Measurements from ENCODE around the gene ADORA3. TPM values are rescaled to one million over a fixed set of nuclear protein-coding genes. Genes with fewer than 3 reads are reported as not detected.

The ADORA3 gene
- total and polyA plus RNA-seq, 12 donors = 0.17 to 4.7 (median 1.9) TPM; not detected in 2

DNA sequence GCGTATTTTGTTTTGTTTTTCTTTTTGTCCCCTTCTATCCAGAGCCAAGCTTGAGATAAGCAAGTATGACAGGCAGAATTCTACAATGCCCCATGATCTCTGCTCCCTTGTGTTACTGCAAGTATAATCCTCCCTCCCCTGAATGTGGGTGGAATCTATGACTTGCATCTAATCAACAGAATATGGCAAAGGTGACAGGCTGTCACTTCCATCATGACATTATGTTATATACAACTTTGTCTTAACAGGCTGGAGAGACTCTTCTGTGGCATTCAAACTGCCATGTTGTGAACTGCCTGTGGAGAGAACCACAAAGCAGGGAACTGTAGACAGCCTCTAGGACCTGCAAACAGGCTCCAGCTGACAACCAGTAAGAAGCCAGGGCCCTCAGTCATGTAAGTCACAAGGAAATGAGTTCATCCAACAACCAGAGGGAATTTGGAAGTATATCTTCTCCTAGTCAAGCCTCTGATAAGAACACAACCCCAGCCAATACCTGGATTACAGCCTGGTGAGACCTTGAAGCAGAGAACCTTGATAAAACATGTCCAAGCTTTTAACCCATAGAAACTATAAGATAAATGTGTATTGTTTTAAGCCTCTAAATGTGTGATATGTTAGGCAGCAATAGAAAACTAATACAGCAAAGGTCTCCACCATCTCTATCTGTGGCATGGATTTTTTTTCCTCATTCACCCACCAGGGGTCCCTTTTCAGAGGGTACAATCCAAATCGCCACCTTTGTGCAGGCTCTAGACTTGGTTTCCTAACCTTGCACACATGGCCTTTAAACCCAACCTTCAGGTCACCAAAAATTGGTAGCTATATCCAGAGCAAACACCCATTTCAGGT lies 35.3 kb downstream of the ADORA3 start:
- Histone ChIP-seq H3K27ac (peak overlapping the region in 7 of 10 donors; percentile 16 to 68 (median 41)), H3K36me3 (peaks cover 0 to 94% (median 21%) of the 10 kb centered on the region in 9 donors), H3K9me3 (no peaks in the 10 kb centered on the region), H3K27me3 (no peaks in the 10 kb centered on the region), H3K4me1 (peaks cover 0 to 37% (median 7%) of the 10 kb centered on the region in 9 donors), H3K4me3 (no peak overlapping the region)
- 72 to 83% methylated on average over 2 of the region's 2 CpGs for WGBS, 2 donors
- DNase-seq (no peak), ATAC-seq (peak in 4 of 8 donors; percentile 24 to 58 (median 36))
- intact Hi-C loops (cut with DNase I) = no loop called here
- TF ChIP-seq, protein P1, sequence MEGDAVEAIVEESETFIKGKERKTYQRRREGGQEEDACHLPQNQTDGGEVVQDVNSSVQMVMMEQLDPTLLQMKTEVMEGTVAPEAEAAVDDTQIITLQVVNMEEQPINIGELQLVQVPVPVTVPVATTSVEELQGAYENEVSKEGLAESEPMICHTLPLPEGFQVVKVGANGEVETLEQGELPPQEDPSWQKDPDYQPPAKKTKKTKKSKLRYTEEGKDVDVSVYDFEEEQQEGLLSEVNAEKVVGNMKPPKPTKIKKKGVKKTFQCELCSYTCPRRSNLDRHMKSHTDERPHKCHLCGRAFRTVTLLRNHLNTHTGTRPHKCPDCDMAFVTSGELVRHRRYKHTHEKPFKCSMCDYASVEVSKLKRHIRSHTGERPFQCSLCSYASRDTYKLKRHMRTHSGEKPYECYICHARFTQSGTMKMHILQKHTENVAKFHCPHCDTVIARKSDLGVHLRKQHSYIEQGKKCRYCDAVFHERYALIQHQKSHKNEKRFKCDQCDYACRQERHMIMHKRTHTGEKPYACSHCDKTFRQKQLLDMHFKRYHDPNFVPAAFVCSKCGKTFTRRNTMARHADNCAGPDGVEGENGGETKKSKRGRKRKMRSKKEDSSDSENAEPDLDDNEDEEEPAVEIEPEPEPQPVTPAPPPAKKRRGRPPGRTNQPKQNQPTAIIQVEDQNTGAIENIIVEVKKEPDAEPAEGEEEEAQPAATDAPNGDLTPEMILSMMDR (IDR thresholded peaks at IDR 0.05) = no peak

GRCh38 chr1:111466480-111466879 lies 37.0 kb downstream of the ADORA3 start:
- no peak for DNase-seq
- no peak overlapping the region for H3K4me3 ChIP-seq
- H3K36me3 ChIP-seq = peaks cover 0 to 98% (median 26%) of the 10 kb centered on the region in 9 donors
- H3K27me3 ChIP-seq = no peaks in the 10 kb centered on the region
- peak overlapping the region in 1 of 10 donors; percentile 23 for H3K27ac ChIP-seq
- no peak for ATAC-seq
- H3K4me1 ChIP-seq = peaks cover 0 to 28% (median 13%) of the 10 kb centered on the region in 9 donors
- TF ChIP-seq, protein P1 (IDR thresholded peaks at IDR 0.05) = no peak
- H3K9me3 ChIP-seq = no peaks in the 10 kb centered on the region
- WGBS, 2 donors = 0 to 1% methylated on average over 1 of the region's 1 CpG
- intact Hi-C loops (cut with DNase I) = no loop called here

DNA sequence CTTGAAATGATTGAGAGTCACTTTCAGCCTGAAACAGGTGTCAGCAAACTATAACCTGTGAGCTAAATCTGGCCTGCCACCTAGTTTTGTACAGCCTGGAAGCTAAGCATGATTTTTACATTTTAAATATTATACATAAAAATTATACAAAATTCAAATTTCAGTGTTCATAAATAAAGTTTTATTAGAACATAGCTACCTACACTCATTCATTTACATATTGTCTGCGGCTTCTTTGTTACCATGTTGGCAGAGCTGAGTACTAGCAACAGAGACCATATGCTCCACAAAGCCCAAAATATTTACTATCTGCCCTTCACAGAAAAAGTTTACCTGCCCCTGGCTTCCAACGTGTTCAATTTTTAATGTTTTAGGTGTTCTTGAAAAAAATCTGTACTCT lies 37.7 kb downstream of the ADORA3 start:
- TF ChIP-seq, protein P1 (IDR thresholded peaks at IDR 0.05) = no peak
- no peak overlapping the region for H3K27ac ChIP-seq
- DNase-seq (no peak), ATAC-seq (no peak)
- intact Hi-C loops (cut with DNase I) = no loop called here
- no peak overlapping the region for H3K4me3 ChIP-seq
- H3K4me1 ChIP-seq = peaks cover 0 to 27% (median 13%) of the 10 kb centered on the region in 9 donors
- WGBS, 2 donors = 97 to 100% methylated on average over 2 of the region's 2 CpGs
- peaks cover 0 to 98% (median 31%) of the 10 kb centered on the region in 9 donors for H3K36me3 ChIP-seq
- no peaks in the 10 kb centered on the region for H3K9me3 ChIP-seq
- H3K27me3 ChIP-seq = no peaks in the 10 kb centered on the region

- ATAC-seq = peak in 4 of 8 donors; percentile 28 to 43 (median 40)
- no peak for DNase-seq
Observed at GRCh38 chr1:111463029-111463683, 40.3 kb downstream of the ADORA3 start.

More at GRCh38 chr1:111463029-111463683, 40.3 kb downstream of the ADORA3 start:
- TF ChIP-seq, protein P1 (IDR thresholded peaks at IDR 0.05) = no peak
- Histone ChIP-seq H3K27me3 (no peaks in the 10 kb centered on the region), H3K9me3 (no peaks in the 10 kb centered on the region), H3K27ac (peak overlapping the region in 2 of 10 donors; percentile 15 to 16), H3K4me1 (peaks cover 0 to 37% (median 11%) of the 10 kb centered on the region in 9 donors), H3K4me3 (no peak overlapping the region), H3K36me3 (peaks cover 0 to 98% (median 37%) of the 10 kb centered on the region in 9 donors)
- intact Hi-C loops (cut with DNase I) = no loop called here
- 37 to 56% methylated on average over 4 of the region's 4 CpGs for WGBS, 2 donors

Data from heart right ventricle (tissue), 16 donors.